ENCODE data around the gene LGALS9C. TPM values are rescaled to one million over a fixed set of nuclear protein-coding genes. Genes with fewer than 3 reads are reported as not detected.
"Not testable (repeated sequence)": the region's sequence is repeated elsewhere in the genome, so short reads cannot be mapped to it uniquely, and the experiment has no call there.

The LGALS9C gene
- polyA plus RNA-seq, 12 donors: 0.30 to 2.9 (median 0.62) TPM; not detected in 9

- DNase-seq: not testable (repeated sequence)
Measured at GRCh38 chr17:18478362-18478761, 1.8 kb downstream of the LGALS9C start.

- DNase-seq: not testable (repeated sequence)
Measured at GRCh38 chr17:18478977-18479595, 2.5 kb downstream of the LGALS9C start.

- not testable (repeated sequence) for DNase-seq
Measured at GRCh38 chr17:18481775-18482174, 5.2 kb downstream of the LGALS9C start.

GRCh38 chr17:18485936-18486464 is 9.4 kb downstream of the LGALS9C start:
- not testable (repeated sequence) for DNase-seq

GRCh38 chr17:18487633-18488032 is 11.0 kb downstream of the LGALS9C start:
- not testable (repeated sequence) for DNase-seq

GRCh38 chr17:18488622-18489021 is 12.0 kb downstream of the LGALS9C start:
- DNase-seq: not testable (repeated sequence)

GRCh38 chr17:18490016-18490415 is 13.4 kb downstream of the LGALS9C start:
- not testable (repeated sequence) for DNase-seq

GRCh38 chr17:18492712-18493480 is 16.3 kb downstream of the LGALS9C start:
- not testable (repeated sequence) for DNase-seq

- DNase-seq: not testable (repeated sequence)
Measured at GRCh38 chr17:18494250-18494768, 17.7 kb downstream of the LGALS9C start.

GRCh38 chr17:18497044-18497443 is 20.5 kb downstream of the LGALS9C start:
- DNase-seq: not testable (repeated sequence)

- not testable (repeated sequence) for DNase-seq
Measured at GRCh38 chr17:18499100-18499499, 22.5 kb downstream of the LGALS9C start.

GRCh38 chr17:18499756-18500155 is 23.2 kb downstream of the LGALS9C start:
- DNase-seq: not testable (repeated sequence)

GRCh38 chr17:18500281-18500680 is 23.7 kb downstream of the LGALS9C start:
- DNase-seq: not testable (repeated sequence)

GRCh38 chr17:18500816-18501215 is 24.2 kb downstream of the LGALS9C start:
- DNase-seq: not testable (repeated sequence)

GRCh38 chr17:18503221-18503620 is 26.6 kb downstream of the LGALS9C start:
- not testable (repeated sequence) for DNase-seq

- not testable (repeated sequence) for DNase-seq
Measured at GRCh38 chr17:18507729-18508128, 31.1 kb downstream of the LGALS9C start.

GRCh38 chr17:18508667-18509066 is 32.1 kb downstream of the LGALS9C start:
- not testable (repeated sequence) for DNase-seq

- not testable (repeated sequence) for DNase-seq
Measured at GRCh38 chr17:18521100-18521499, 44.5 kb downstream of the LGALS9C start.

- not testable (repeated sequence) for DNase-seq
Measured at GRCh38 chr17:18525015-18525414, 48.4 kb downstream of the LGALS9C start.

GRCh38 chr17:18526168-18526800 is 49.7 kb downstream of the LGALS9C start:
- not testable (repeated sequence) for DNase-seq

- DNase-seq: not testable (repeated sequence)
Measured at GRCh38 chr17:18527354-18527753, 50.8 kb downstream of the LGALS9C start.

- not testable (repeated sequence) for DNase-seq
Measured at GRCh38 chr17:18528435-18528834, 51.8 kb downstream of the LGALS9C start.

Measured in muscle of arm (tissue), 12 donors.